Suprapubic skin (tissue), 4 donors: ENCODE results near the gene C2orf68. TPM values are rescaled to one million over a fixed set of nuclear protein-coding genes. Genes with fewer than 3 reads are reported as not detected.
"Not testable (repeated sequence)": the region's sequence is repeated elsewhere in the genome, so short reads cannot be mapped to it uniquely, and the experiment has no call there.

Source experiments
- DNase-seq, 2 donors: peaks; one replicate each; pipeline ENCODE4 v3.0.0-alpha.2; 2019; ENCODE audit warnings: low spot score in 2 of 2
- H3K27ac ChIP-seq: fragments of 200-600 bp; sonication (generic); one replicate; pipeline ENCODE4 v1.5.1; 2019
- H3K27me3 ChIP-seq: fragments of 200-600 bp; sonication (generic); one replicate; pipeline ENCODE4 v1.5.1; 2019
- H3K36me3 ChIP-seq: fragments of 200-600 bp; sonication (generic); one replicate; pipeline ENCODE4 v1.5.1; 2019
- H3K4me1 ChIP-seq: fragments of 200-600 bp; sonication (generic); one replicate; pipeline ENCODE4 v1.5.1; 2019
- H3K4me3 ChIP-seq: fragments of 200-600 bp; sonication (generic); one replicate; pipeline ENCODE4 v1.5.1; 2019; ENCODE audit warnings: mild to moderate bottlenecking
- H3K9me3 ChIP-seq: fragments of 200-600 bp; sonication (generic); one replicate; pipeline ENCODE4 v1.5.1; 2019
- CTCF ChIP-seq, 2 donors: fragments of 200-600 bp in 1 of 2; fragments of 450-650 bp in 1 of 2; sonication (generic) in 1 of 2; IDR thresholded peaks; one replicate each; pipeline ENCODE4 v1.5.1; 2016 to 2019; ENCODE audit warnings: antibody characterized with exemption in 2 of 2, mild to moderate bottlenecking in 1 of 2, moderate library complexity in 1 of 2
- EP300 ChIP-seq: sonication (generic); formaldehyde crosslinking; IDR thresholded peaks from one replicate; pipeline ENCODE4 v1.6.1; 2017; ENCODE audit warnings: antibody characterized with exemption
- POLR2A ChIP-seq, 2 donors: fragments of 450-650 bp; IDR thresholded peaks; one replicate each; pipeline ENCODE4 v1.6.1; 2017; ENCODE audit warnings: antibody characterized with exemption in 2 of 2, mild to moderate bottlenecking in 2 of 2, moderate library complexity in 2 of 2
- POLR2AphosphoS5 ChIP-seq, 3 donors: sonication (generic); formaldehyde crosslinking; IDR thresholded peaks; one replicate each; pipeline ENCODE4 v1.6.1; 2017; ENCODE audit warnings: antibody characterized with exemption in 3 of 3
- WGBS: methylation state at CpG from one replicate; pipeline ENCODE4 v1.1.5; 2018; 5-methylcytosine and 5-hydroxymethylcytosine counted together
- total RNA-seq, 4 donors: library from RNA; depleted of rRNA; stranded (reverse); fragments of >200 nt; gene quantifications; one replicate each; pipeline ENCODE4 v1.1.0, GENCODE V29; 2016

The C2orf68 gene
- total RNA-seq = 10 to 100 TPM; 15.8 to 28.1 (median 18.3) TPM

GRCh38 chr2:85611705-85612587 lies at the start of gene C2orf68:
Gene C2orf68, minus strand, starts transcription at chr2:85612066. Its CDS starts 82 bp downstream, at chr2:85611984.
- Histone ChIP-seq H3K4me1 (peaks cover 44% of the 10 kb centered on the region), H3K27me3 (no peaks in the 10 kb centered on the region), H3K4me3 (peak within 1 kb of the TSS; percentile 92), H3K27ac (peak within 1 kb of the TSS; percentile 94), H3K36me3 (peaks cover 23% of the 10 kb centered on the region), H3K9me3 (no peaks in the 10 kb centered on the region)
- WGBS = 9% methylated on average over 47 of the region's 73 CpGs
- TF ChIP-seq POLR2AphosphoS5 (IDR thresholded peaks at IDR 0.05) = peak in 1 of 3 donors; percentile 56
- TF ChIP-seq EP300 = no peak
- peak in 1 of 2 donors; percentile 48 for TF ChIP-seq POLR2A (IDR thresholded peaks at IDR 0.05)
- DNase-seq = peak; percentile 95 to 97

- H3K4me1 ChIP-seq = peaks cover 2% of the 10 kb centered on the region
- no peaks in the 10 kb centered on the region for H3K9me3 ChIP-seq
- H3K27ac ChIP-seq = peak overlapping the region; percentile 15
- TF ChIP-seq EP300 (no peak), POLR2A (IDR thresholded peaks at IDR 0.05) (no peak), CTCF (IDR thresholded peaks at IDR 0.05) (no peak), POLR2AphosphoS5 (IDR thresholded peaks at IDR 0.05) (no peak)
- no peaks in the 10 kb centered on the region for H3K27me3 ChIP-seq
- H3K4me3 ChIP-seq = no peak overlapping the region
- 64% methylated on average over 10 of the region's 14 CpGs for WGBS
- no peak for DNase-seq
- H3K36me3 ChIP-seq = peaks cover 23% of the 10 kb centered on the region
These were observed 49.4 kb upstream of the C2orf68 start for GRCh38 chr2:85661139-85661858.

GRCh38 chr2:85660725-85661124 lies 48.9 kb upstream of the C2orf68 start:
- DNase-seq = no peak
- Histone ChIP-seq H3K27ac (no peak overlapping the region), H3K36me3 (peaks cover 26% of the 10 kb centered on the region), H3K4me3 (no peak overlapping the region), H3K4me1 (peaks cover 2% of the 10 kb centered on the region), H3K27me3 (no peaks in the 10 kb centered on the region), H3K9me3 (no peaks in the 10 kb centered on the region)
- 85% methylated on average over 6 of the region's 7 CpGs for WGBS
- TF ChIP-seq EP300 (no peak), CTCF (IDR thresholded peaks at IDR 0.05) (no peak), POLR2AphosphoS5 (IDR thresholded peaks at IDR 0.05) (no peak), POLR2A (IDR thresholded peaks at IDR 0.05) (no peak)

GRCh38 chr2:85660301-85660700 lies 48.4 kb upstream of the C2orf68 start:
- not testable (repeated sequence) for DNase-seq, H3K27ac ChIP-seq, H3K4me1 ChIP-seq, H3K27me3 ChIP-seq, H3K9me3 ChIP-seq, H3K4me3 ChIP-seq
- 94% methylated on average over 11 of the region's 11 CpGs for WGBS
- peaks cover 26% of the 10 kb centered on the region for H3K36me3 ChIP-seq

- H3K9me3 ChIP-seq = no peaks in the 10 kb centered on the region
- H3K4me1 ChIP-seq = peaks cover 2% of the 10 kb centered on the region
- no peak overlapping the region for H3K27ac ChIP-seq
- no peaks in the 10 kb centered on the region for H3K27me3 ChIP-seq
- H3K4me3 ChIP-seq = no peak overlapping the region
- peaks cover 31% of the 10 kb centered on the region for H3K36me3 ChIP-seq
- DNase-seq = no peak
- TF ChIP-seq POLR2A (IDR thresholded peaks at IDR 0.05) (no peak), CTCF (IDR thresholded peaks at IDR 0.05) (no peak), POLR2AphosphoS5 (IDR thresholded peaks at IDR 0.05) (no peak), EP300 (no peak)
- WGBS = 89% methylated on average over 4 of the region's 13 CpGs
These were observed 47.6 kb upstream of the C2orf68 start for GRCh38 chr2:85659324-85659981.

- peaks cover 34% of the 10 kb centered on the region for H3K36me3 ChIP-seq
- H3K9me3 ChIP-seq, H3K4me3 ChIP-seq, H3K27me3 ChIP-seq, DNase-seq, H3K4me1 ChIP-seq, H3K27ac ChIP-seq: not testable (repeated sequence)
- WGBS = 92% methylated on average over 4 of the region's 4 CpGs
These were observed 45.5 kb upstream of the C2orf68 start for GRCh38 chr2:85657399-85657798.
